GM12878 (cell line): ENCODE data around the gene MYDGF. TPM values are rescaled to one million over a fixed set of nuclear protein-coding genes. Genes with fewer than 3 reads are reported as not detected.

Experiments used
- BACH1 ChIP-seq: fragments of 450-650 bp; IDR thresholded peaks from 2 replicates; pipeline ENCODE4 v1.6.1; 2017; ENCODE audit warnings: mild to moderate bottlenecking, borderline replicate concordance
- BHLHE40 ChIP-seq, 2 experiments: fragments of 450-650 bp in 1 of 2; IDR thresholded peaks; 2 replicates each; pipeline ENCODE4 v1.6.1; 2011 to 2017; ENCODE audit warnings: low read depth in 2 of 2, borderline replicate concordance in 1 of 2, improper control_type of control experiment in 1 of 2, low read length in 1 of 2, mild to moderate bottlenecking in 1 of 2
- DPF2 ChIP-seq: fragments of 450-650 bp; IDR thresholded peaks from 2 replicates; pipeline ENCODE4 v1.6.1; 2017; ENCODE audit warnings: mild to moderate bottlenecking
- HDAC6 ChIP-seq: fragments of 200-600 bp; sonication (generic); IDR thresholded peaks from one replicate; pipeline ENCODE4 v1.8.0; 2017; ENCODE audit warnings: antibody characterized with exemption; ENCODE audit not compliant: unreplicated experiment
- NR2C2 ChIP-seq: IDR thresholded peaks from 2 replicates; pipeline ENCODE4 v1.6.1; 2011; ENCODE audit warnings: borderline replicate concordance, low read depth; ENCODE audit not compliant: control insufficient read depth, insufficient read length
- POLR2A ChIP-seq: IDR thresholded peaks from 2 replicates; pipeline ENCODE4 v1.6.1; 2011; ENCODE audit warnings: low read depth, mild to moderate bottlenecking, low read length
- POLR2AphosphoS2 ChIP-seq: IDR thresholded peaks from 2 replicates; pipeline ENCODE4 v1.6.1; 2011; ENCODE audit warnings: low read depth, mild to moderate bottlenecking, low read length, improper control_type of control experiment, moderate library complexity
- POLR2AphosphoS5 ChIP-seq: IDR thresholded peaks from 2 replicates; pipeline ENCODE4 v1.6.1; 2011; ENCODE audit warnings: mild to moderate bottlenecking, low read length, inconsistent platforms
- RELA ChIP-seq: fragments of 450-650 bp; IDR thresholded peaks from 2 replicates; pipeline ENCODE4 v1.8.0; 2014; ENCODE audit warnings: borderline replicate concordance; ENCODE audit not compliant: partially characterized antibody
- SIN3A ChIP-seq: IDR thresholded peaks from 2 replicates; pipeline ENCODE4 v1.6.1; 2012; ENCODE audit warnings: low read depth, low read length, improper control_type of control experiment
- YY1 ChIP-seq: IDR thresholded peaks from 2 replicates; pipeline ENCODE4 v1.6.1; 2011; ENCODE audit warnings: low read depth, mild to moderate bottlenecking, low read length
- polyA plus RNA-seq, 11 experiments: library from polyadenylated mRNA; depleted of rRNA in 4 of 11; unstranded in 6 of 11; stranded (reverse) in 5 of 11; fragments of >200 nt; fragmentation: Nextera tagmentation in 4 of 11; fragmentation: Illumina TruSeq in 1 of 11; extraction: Ambion mirVana in 4 of 11; extraction: Trizol in 1 of 11; gene quantifications; 1 replicate in 1 of 11; 2 replicates in 10 of 11; pipeline versions ENCODE4 v1.2.1 to v1.2.3, GENCODE V29; 2011 to 2016; ENCODE audit warnings: inconsistent platforms in 2 of 11, missing spikeins in 2 of 11, low read depth in 1 of 11
- total RNA-seq, 4 experiments: library from RNA; depleted of rRNA in 3 of 4; stranded (reverse); fragments of >200 nt in 3 of 4; fragmentation: Illumina TruSeq in 1 of 4; extraction: Trizol in 1 of 4; gene quantifications; 2 replicates each; pipeline versions ENCODE4 v1.2.1 to v1.2.3, GENCODE V29; 2013 to 2021
- TF ChIP-seq, protein P1 (sequence below): fragments of 450-650 bp; formaldehyde crosslinking; IDR thresholded peaks from 2 replicates; pipeline ENCODE4 v1.4.0; 2022; ENCODE audit warnings: mild to moderate bottlenecking, moderate library complexity
- TF ChIP-seq, protein P2 (sequence below): fragments of 150-350 bp; IDR thresholded peaks from 2 replicates; pipeline ENCODE4 v1.6.1; 2016; ENCODE audit warnings: low read depth, low read length
- TF ChIP-seq, protein P3 (sequence below): fragments of 450-650 bp; formaldehyde crosslinking; IDR thresholded peaks from 2 replicates; pipeline ENCODE4 v1.5.0; 2022; ENCODE audit warnings: mild to moderate bottlenecking, missing genetic modification characterization
- TF ChIP-seq, protein P4 (sequence below): fragments of 450-650 bp; conservative IDR thresholded peaks from 2 replicates; pipeline ENCODE4 v1.6.1; 2017; ENCODE audit warnings: mild to moderate bottlenecking, moderate library complexity
- TF ChIP-seq, protein P5 (sequence below): IDR thresholded peaks from 2 replicates; pipeline ENCODE4 v1.6.1; 2011; ENCODE audit warnings: low read depth, mild to moderate bottlenecking, low read length, moderate library complexity, borderline replicate concordance; ENCODE audit errors: extremely low read depth

MYDGF gene
- total and polyA plus RNA-seq, 10 of the 15 experiments (the other 5 are each of a cell fraction or from before 2014, with no cell fraction given), result 2.3 to 196 (median 57.5) TPM

DNA sequence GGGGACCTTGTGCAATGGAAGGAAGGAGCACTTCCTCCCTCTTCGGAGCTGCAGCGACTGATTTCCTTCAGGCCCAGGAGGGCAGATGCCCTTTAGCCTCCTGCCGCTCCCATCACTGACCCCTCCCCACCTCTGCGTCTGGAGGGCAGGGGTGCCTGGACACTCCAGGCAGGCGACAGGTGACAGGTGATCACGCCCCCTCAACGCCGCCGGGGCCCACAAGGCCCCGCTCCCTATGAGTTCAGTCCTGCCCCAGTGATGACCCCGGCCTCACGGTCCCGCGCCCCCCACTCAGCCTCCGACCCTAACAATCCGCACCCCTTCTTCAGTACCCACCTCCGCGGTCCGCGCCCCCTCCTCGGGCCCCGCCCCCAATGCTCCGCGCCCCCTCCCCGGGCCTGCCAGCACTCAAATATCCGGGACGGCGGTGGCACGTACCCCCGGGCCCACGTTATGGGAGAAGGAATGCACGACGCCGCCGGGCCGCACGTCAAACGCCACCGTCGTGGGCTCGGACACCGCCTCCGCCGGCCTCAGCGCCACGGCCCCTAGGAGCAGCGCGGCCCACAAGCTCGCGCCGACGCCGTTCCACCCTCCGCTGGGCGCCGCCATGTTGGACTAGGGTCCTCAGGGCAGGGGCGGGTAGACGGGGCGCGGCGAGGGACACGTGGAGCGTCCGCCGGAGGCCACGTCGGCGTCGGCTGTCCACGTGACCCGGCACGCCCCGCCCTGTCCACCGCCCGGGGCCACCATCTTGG, at the start of gene MYDGF (continued):
- TF ChIP-seq, protein P1, sequence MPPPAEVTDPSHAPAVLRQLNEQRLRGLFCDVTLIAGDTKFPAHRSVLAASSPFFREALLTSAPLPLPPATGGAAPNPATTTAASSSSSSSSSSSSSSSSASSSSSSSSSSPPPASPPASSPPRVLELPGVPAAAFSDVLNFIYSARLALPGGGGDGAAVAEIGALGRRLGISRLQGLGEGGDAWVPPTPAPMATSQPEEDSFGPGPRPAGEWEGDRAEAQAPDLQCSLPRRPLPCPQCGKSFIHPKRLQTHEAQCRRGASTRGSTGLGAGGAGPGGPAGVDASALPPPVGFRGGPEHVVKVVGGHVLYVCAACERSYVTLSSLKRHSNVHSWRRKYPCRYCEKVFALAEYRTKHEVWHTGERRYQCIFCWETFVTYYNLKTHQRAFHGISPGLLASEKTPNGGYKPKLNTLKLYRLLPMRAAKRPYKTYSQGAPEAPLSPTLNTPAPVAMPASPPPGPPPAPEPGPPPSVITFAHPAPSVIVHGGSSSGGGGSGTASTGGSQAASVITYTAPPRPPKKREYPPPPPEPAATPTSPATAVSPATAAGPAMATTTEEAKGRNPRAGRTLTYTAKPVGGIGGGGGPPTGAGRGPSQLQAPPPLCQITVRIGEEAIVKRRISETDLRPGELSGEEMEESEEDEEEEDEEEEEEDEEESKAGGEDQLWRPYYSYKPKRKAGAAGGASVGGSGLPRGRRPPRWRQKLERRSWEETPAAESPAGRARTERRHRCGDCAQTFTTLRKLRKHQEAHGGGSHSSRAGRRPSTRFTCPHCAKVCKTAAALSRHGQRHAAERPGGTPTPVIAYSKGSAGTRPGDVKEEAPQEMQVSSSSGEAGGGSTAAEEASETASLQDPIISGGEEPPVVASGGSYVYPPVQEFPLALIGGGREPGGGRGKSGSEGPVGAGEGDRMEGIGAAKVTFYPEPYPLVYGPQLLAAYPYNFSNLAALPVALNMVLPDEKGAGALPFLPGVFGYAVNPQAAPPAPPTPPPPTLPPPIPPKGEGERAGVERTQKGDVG (CRISPR knock-in tag), result no peak
- TF ChIP-seq BHLHE40 (IDR thresholded peaks at IDR 0.05; ENCODE audit: borderline replicate concordance in 1 of 2, low read depth in 2 of 2, low read length in 1 of 2), result peak; percentile 22 to 85; a peak in 2 of 4 replicates
- TF ChIP-seq, protein P2, sequence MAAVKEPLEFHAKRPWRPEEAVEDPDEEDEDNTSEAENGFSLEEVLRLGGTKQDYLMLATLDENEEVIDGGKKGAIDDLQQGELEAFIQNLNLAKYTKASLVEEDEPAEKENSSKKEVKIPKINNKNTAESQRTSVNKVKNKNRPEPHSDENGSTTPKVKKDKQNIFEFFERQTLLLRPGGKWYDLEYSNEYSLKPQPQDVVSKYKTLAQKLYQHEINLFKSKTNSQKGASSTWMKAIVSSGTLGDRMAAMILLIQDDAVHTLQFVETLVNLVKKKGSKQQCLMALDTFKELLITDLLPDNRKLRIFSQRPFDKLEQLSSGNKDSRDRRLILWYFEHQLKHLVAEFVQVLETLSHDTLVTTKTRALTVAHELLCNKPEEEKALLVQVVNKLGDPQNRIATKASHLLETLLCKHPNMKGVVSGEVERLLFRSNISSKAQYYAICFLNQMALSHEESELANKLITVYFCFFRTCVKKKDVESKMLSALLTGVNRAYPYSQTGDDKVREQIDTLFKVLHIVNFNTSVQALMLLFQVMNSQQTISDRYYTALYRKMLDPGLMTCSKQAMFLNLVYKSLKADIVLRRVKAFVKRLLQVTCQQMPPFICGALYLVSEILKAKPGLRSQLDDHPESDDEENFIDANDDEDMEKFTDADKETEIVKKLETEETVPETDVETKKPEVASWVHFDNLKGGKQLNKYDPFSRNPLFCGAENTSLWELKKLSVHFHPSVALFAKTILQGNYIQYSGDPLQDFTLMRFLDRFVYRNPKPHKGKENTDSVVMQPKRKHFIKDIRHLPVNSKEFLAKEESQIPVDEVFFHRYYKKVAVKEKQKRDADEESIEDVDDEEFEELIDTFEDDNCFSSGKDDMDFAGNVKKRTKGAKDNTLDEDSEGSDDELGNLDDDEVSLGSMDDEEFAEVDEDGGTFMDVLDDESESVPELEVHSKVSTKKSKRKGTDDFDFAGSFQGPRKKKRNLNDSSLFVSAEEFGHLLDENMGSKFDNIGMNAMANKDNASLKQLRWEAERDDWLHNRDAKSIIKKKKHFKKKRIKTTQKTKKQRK, result no peak
- no peak for TF ChIP-seq DPF2
- peak; percentile 71; the same call in 1 of the 2 replicates for TF ChIP-seq POLR2AphosphoS5
- TF ChIP-seq, protein P3, sequence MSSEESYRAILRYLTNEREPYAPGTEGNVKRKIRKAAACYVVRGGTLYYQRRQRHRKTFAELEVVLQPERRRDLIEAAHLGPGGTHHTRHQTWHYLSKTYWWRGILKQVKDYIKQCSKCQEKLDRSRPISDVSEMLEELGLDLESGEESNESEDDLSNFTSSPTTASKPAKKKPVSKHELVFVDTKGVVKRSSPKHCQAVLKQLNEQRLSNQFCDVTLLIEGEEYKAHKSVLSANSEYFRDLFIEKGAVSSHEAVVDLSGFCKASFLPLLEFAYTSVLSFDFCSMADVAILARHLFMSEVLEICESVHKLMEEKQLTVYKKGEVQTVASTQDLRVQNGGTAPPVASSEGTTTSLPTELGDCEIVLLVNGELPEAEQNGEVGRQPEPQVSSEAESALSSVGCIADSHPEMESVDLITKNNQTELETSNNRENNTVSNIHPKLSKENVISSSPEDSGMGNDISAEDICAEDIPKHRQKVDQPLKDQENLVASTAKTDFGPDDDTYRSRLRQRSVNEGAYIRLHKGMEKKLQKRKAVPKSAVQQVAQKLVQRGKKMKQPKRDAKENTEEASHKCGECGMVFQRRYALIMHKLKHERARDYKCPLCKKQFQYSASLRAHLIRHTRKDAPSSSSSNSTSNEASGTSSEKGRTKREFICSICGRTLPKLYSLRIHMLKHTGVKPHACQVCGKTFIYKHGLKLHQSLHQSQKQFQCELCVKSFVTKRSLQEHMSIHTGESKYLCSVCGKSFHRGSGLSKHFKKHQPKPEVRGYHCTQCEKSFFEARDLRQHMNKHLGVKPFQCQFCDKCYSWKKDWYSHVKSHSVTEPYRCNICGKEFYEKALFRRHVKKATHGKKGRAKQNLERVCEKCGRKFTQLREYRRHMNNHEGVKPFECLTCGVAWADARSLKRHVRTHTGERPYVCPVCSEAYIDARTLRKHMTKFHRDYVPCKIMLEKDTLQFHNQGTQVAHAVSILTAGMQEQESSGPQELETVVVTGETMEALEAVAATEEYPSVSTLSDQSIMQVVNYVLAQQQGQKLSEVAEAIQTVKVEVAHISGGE (CRISPR knock-in tag), result no peak
- TF ChIP-seq RELA, result peak; percentile 35
- TF ChIP-seq NR2C2, result no peak
- peak; percentile 98 for TF ChIP-seq POLR2A
- TF ChIP-seq HDAC6, result no peak
- TF ChIP-seq BACH1, result peak; percentile 57; the same call in 1 of the 2 replicates
- TF ChIP-seq, protein P4, sequence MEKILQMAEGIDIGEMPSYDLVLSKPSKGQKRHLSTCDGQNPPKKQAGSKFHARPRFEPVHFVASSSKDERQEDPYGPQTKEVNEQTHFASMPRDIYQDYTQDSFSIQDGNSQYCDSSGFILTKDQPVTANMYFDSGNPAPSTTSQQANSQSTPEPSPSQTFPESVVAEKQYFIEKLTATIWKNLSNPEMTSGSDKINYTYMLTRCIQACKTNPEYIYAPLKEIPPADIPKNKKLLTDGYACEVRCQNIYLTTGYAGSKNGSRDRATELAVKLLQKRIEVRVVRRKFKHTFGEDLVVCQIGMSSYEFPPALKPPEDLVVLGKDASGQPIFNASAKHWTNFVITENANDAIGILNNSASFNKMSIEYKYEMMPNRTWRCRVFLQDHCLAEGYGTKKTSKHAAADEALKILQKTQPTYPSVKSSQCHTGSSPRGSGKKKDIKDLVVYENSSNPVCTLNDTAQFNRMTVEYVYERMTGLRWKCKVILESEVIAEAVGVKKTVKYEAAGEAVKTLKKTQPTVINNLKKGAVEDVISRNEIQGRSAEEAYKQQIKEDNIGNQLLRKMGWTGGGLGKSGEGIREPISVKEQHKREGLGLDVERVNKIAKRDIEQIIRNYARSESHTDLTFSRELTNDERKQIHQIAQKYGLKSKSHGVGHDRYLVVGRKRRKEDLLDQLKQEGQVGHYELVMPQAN, result peak; percentile 94
- TF ChIP-seq YY1, result peak; percentile 99
- 0 out of 2 replicates have a peak, but pooled peaks have one; percentile 52 for TF ChIP-seq SIN3A
- TF ChIP-seq, protein P5, sequence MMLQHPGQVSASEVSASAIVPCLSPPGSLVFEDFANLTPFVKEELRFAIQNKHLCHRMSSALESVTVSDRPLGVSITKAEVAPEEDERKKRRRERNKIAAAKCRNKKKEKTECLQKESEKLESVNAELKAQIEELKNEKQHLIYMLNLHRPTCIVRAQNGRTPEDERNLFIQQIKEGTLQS, result peak; percentile 73; the same call in 1 of the 2 replicates
- TF ChIP-seq POLR2AphosphoS2, result peak; percentile 74; the same call in 1 of the 2 replicates
